Hepatocyte (in vitro differentiated cells): ENCODE results near the gene RXRB. TPM values are rescaled to one million over a fixed set of nuclear protein-coding genes. Genes with fewer than 3 reads are reported as not detected.

Source experiments
- DNase-seq: peaks from one replicate; pipeline ENCODE4 v3.0.0-alpha.2; 2016; ENCODE audit warnings: low spot score
- H2AFZ ChIP-seq: fragments of 200-600 bp; sonication (generic); 2 replicates; pipeline ENCODE4 v1.6.0; 2016; ENCODE audit warnings: antibody characterized with exemption, mild to moderate bottlenecking
- H3K27ac ChIP-seq: fragments of 200-600 bp; sonication (generic); 2 replicates; pipeline ENCODE4 v1.5.1; 2016; ENCODE audit warnings: mild to moderate bottlenecking
- H3K27me3 ChIP-seq: fragments of 200-600 bp; sonication (generic); 2 replicates; pipeline ENCODE4 v1.6.1; 2016
- H3K36me3 ChIP-seq: fragments of 200-600 bp; sonication (generic); replicated peaks from 2 replicates; pipeline ENCODE4 v1.5.1; 2016; ENCODE audit warnings: low read depth; ENCODE audit not compliant: insufficient read depth
- H3K4me1 ChIP-seq: fragments of 200-600 bp; sonication (generic); 2 replicates; pipeline ENCODE4 v1.5.1; 2016; ENCODE audit warnings: mild to moderate bottlenecking, moderate library complexity; ENCODE audit not compliant: insufficient read depth
- H3K4me2 ChIP-seq: fragments of 200-600 bp; sonication (generic); 2 replicates; pipeline ENCODE4 v1.6.0; 2016
- H3K4me3 ChIP-seq: fragments of 200-600 bp; sonication (generic); 2 replicates; pipeline ENCODE4 v1.5.1; 2016; ENCODE audit warnings: mild to moderate bottlenecking
- H3K79me2 ChIP-seq: fragments of 200-600 bp; sonication (generic); 2 replicates; pipeline ENCODE4 v1.6.0; 2017; ENCODE audit warnings: mild to moderate bottlenecking
- H3K9me2 ChIP-seq: fragments of 200-600 bp; sonication (generic); replicated peaks from 2 replicates; pipeline ENCODE4 v1.6.0; 2017; ENCODE audit warnings: mild to moderate bottlenecking; ENCODE audit not compliant: insufficient read depth
- H3K9me3 ChIP-seq: fragments of 200-600 bp; sonication (generic); 2 replicates; pipeline ENCODE4 v1.5.1; 2016; ENCODE audit warnings: low read depth, mild to moderate bottlenecking
- H4K20me1 ChIP-seq: fragments of 200-600 bp; sonication (generic); 2 replicates; pipeline ENCODE4 v1.6.0; 2016; ENCODE audit warnings: mild to moderate bottlenecking; ENCODE audit not compliant: insufficient read depth, poor library complexity, severe bottlenecking
- EZH2 ChIP-seq: fragments of 200-600 bp; sonication (generic); IDR thresholded peaks from 2 replicates; pipeline ENCODE4 v1.6.1; 2016; ENCODE audit warnings: antibody characterized with exemption, mild to moderate bottlenecking, borderline replicate concordance
- EZH2phosphoT487 ChIP-seq: fragments of 200-600 bp; sonication (generic); IDR thresholded peaks from one replicate; pipeline ENCODE4 v1.6.1; 2018; ENCODE audit warnings: antibody characterized with exemption, mild to moderate bottlenecking, low read depth, moderate library complexity; ENCODE audit not compliant: unreplicated experiment, severe bottlenecking
- WGBS: methylation state at CpG from one replicate; pipeline ENCODE4 v1.1.6; 2016; ENCODE audit warnings: low lambda C conversion rate; ENCODE audit errors: missing lambda C conversion rate; 5-methylcytosine and 5-hydroxymethylcytosine counted together
- polyA plus RNA-seq: library from polyadenylated mRNA; unstranded; fragments of >200 nt; fragmentation: Nextera tagmentation; extraction: Ambion mirVana; gene quantifications from 2 replicates; pipeline ENCODE4 v1.2.1, GENCODE V29; 2016
- total RNA-seq: library from RNA; depleted of rRNA; stranded (reverse); fragments of >200 nt; gene quantifications from 2 replicates; pipeline ENCODE4 v1.2.3, GENCODE V29; 2014
- TF ChIP-seq, protein P1 (sequence below): fragments of 200-600 bp; sonication (generic); IDR thresholded peaks from 2 replicates; pipeline ENCODE4 v1.5.1; 2016; ENCODE audit warnings: antibody characterized with exemption, mild to moderate bottlenecking; ENCODE audit not compliant: poor library complexity

Gene RXRB
- total and polyA plus RNA-seq, 2 experiments from 2014 or later, result 17.0 to 24.6 TPM

DNA sequence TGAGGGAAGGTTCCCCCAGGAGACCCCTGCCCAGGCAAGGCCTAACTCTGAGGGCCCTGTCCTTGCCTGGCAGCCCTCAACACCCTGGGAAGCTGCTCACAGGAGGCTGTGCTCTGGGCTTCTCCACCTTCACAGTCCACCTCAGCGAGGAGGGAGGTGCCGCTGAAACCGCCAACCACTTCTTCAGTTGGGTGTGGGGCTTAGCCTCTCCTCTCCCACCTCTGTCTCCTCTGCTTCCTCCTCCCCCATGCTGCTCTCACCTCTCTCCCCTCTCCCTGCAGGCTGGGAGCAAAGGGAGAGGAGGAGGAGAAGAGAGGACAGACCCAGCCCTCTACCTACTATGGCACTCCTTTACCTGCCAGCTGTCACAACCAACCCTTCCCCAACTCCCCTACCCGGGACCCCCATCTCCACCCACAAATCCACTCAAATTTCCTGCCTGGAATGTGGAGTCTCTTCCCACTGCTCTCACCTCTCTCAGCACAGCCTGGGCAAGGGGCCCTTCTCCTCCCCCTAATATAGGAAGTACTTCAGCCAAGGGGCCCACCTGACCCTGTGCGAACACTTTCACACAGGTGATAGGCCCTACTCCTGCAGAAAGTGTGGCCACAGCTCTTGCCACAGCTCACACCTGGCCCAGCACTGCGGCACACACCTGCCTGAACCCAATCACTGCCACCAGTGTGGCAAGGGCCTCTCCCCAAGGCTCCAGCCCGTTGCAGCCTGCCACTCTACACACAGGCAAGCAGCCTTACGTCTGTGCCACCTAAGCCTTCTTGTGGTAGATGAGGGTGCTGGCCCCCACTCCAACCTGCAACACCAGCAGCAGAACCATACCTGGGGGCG lies 15.0 kb upstream of the RXRB start:
- H4K20me1 ChIP-seq, result no peaks in the 10 kb centered on the region

DNA sequence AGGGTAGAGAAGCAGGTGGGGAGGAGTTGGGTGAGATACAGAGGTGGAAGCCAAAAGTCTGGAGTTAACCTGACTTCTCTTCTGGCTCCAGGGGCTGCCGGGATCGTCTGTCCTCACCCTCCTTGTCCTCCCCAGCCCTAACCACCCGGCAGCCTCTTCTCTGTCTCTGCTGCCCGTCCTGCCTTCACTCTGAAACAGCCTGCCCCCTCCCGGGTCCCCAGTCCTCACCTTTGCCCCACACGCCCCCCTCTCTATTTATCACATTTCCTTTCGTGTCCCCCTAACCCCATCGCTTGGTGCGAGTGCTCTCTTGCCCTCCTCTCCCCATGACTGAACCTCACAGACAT lies 13.5 kb upstream of the RXRB start:
- DNase-seq, result no peak
- Histone ChIP-seq H2AFZ (peak overlapping the region; percentile 40), H3K79me2 (peaks cover 3% of the 10 kb centered on the region), H3K4me1 (peaks cover 16% of the 10 kb centered on the region), H3K27me3 (peaks cover 5% of the 10 kb centered on the region), H3K9me2 (no peaks in the 10 kb centered on the region), H3K36me3 (no peaks in the 10 kb centered on the region), H3K4me2 (peak overlapping the region; percentile 95), H3K4me3 (peak overlapping the region; percentile 47), H3K27ac (no peak overlapping the region), H4K20me1 (no peaks in the 10 kb centered on the region), H3K9me3 (no peaks in the 10 kb centered on the region)
- TF ChIP-seq EZH2, result no peak
- no peak for TF ChIP-seq EZH2phosphoT487
- TF ChIP-seq, protein P1, sequence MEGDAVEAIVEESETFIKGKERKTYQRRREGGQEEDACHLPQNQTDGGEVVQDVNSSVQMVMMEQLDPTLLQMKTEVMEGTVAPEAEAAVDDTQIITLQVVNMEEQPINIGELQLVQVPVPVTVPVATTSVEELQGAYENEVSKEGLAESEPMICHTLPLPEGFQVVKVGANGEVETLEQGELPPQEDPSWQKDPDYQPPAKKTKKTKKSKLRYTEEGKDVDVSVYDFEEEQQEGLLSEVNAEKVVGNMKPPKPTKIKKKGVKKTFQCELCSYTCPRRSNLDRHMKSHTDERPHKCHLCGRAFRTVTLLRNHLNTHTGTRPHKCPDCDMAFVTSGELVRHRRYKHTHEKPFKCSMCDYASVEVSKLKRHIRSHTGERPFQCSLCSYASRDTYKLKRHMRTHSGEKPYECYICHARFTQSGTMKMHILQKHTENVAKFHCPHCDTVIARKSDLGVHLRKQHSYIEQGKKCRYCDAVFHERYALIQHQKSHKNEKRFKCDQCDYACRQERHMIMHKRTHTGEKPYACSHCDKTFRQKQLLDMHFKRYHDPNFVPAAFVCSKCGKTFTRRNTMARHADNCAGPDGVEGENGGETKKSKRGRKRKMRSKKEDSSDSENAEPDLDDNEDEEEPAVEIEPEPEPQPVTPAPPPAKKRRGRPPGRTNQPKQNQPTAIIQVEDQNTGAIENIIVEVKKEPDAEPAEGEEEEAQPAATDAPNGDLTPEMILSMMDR, result no peak
- 45% methylated on average over 6 of the region's 9 CpGs for WGBS

More for the DNA sequence above, 15.0 kb upstream of the RXRB start:
- Histone ChIP-seq H3K36me3 (no peaks in the 10 kb centered on the region), H3K27me3 (peaks cover 5% of the 10 kb centered on the region), H3K4me3 (no peak overlapping the region), H3K79me2 (no peaks in the 10 kb centered on the region), H3K9me3 (no peaks in the 10 kb centered on the region), H3K9me2 (no peaks in the 10 kb centered on the region), H3K4me2 (no peak overlapping the region), H2AFZ (no peak overlapping the region), H3K4me1 (peaks cover 16% of the 10 kb centered on the region), H3K27ac (no peak overlapping the region)
- TF ChIP-seq EZH2 (no peak), EZH2phosphoT487 (no peak)
- TF ChIP-seq, protein P1, result no peak
- 79% methylated on average over 9 of the region's 9 CpGs for whole genome bisulfite sequencing
- DNase-seq, result no peak

DNA sequence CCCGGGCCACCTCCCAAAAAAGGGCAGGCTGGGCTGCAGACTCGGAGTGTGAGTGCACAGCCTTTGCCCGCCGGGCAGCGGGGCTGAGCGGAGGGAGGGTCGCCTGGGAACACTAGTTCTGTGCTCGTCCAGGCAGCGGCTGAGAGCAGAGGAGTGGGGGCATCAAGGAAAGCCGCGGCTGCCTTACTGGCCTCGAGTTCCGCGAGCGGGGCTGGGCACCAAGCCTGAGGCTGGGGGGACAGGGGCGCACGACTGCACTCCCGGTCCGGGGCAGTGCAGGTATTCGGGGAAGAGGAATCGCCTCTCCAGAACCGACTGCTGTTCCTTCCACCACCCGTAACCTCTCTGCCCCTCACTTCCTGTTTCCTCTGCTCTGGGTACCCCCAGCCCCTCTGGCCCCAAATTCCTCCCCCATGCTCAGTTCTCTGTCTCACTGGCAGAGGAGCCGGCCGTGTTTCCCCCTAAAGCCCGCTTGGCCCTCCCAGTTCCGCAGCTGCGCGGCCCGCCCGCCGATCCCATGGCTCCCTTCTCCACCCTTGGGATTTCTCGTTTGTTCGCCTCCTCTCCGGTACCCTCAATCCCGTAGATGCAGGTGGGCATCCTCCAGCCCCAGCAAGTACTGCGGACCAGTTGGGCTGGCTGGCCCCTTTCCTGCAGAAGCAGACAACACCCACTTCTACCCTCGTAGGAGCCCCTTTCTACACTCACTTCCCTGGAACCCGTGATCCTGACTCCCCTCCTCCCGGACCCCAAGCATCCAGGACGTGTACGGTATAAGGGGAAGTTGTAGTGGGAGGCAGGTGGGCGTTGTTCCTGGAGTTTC lies 12.9 kb upstream of the RXRB start:
- H3K36me3 ChIP-seq, result no peaks in the 10 kb centered on the region
- no peaks in the 10 kb centered on the region for H3K9me3 ChIP-seq
- H3K4me1 ChIP-seq, result peaks cover 18% of the 10 kb centered on the region
- no peaks in the 10 kb centered on the region for H4K20me1 ChIP-seq
- TF ChIP-seq EZH2phosphoT487 (no peak), EZH2 (no peak)
- TF ChIP-seq, protein P1, result no peak
- peak overlapping the region; percentile 40 for H2AFZ ChIP-seq
- H3K27ac ChIP-seq, result peak overlapping the region; percentile 8
- no peak for DNase-seq
- 2% methylated on average over 28 of the region's 43 CpGs for WGBS
- H3K79me2 ChIP-seq, result peaks cover 4% of the 10 kb centered on the region
- no peaks in the 10 kb centered on the region for H3K9me2 ChIP-seq
- peak overlapping the region; percentile 47 for H3K4me3 ChIP-seq
- peaks cover 5% of the 10 kb centered on the region for H3K27me3 ChIP-seq
- H3K4me2 ChIP-seq, result peak overlapping the region; percentile 95
